ENCODE results near the gene DMPK. TPM values are rescaled to one million over a fixed set of nuclear protein-coding genes. Genes with fewer than 3 reads are reported as not detected.

DMPK gene
- total and polyA plus RNA-seq, 2 of the 4 experiments (the other 2 are of a cell fraction), result 7.9 to 50.7 TPM

DNA sequence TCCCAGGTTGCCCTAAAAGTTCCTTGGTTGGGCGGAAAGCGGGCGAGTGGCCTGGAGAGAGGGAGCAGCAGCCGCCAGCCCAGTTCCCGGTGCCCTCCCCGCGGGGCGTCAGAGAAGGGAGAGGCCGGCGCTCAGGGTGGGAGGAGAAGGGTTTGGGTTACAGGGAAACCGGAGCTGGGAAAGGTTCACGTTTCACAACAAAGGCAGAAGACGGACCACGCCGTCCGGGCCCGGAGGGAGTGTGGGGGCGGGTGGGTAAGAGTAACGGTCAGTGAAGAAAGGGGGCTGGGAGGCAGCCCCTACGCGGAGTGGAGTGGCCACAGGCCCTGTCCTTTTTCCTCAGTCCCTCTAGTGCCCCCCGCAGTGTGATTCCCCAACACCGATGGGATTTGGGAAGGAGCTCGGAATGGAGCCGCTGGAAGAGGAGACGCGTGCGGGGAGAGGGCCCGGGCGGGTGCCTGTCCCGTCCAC is 14.8 kb downstream of the DMPK start (continued):
- TF ChIP-seq POLR2A (IDR thresholded peaks at IDR 0.05; ENCODE audit: low read depth, low read length) (no peak; the same call in 1 of the 2 replicates), CHD1 (IDR thresholded peaks at IDR 0.05; ENCODE audit: low read depth, low read length) (no peak)

DNA sequence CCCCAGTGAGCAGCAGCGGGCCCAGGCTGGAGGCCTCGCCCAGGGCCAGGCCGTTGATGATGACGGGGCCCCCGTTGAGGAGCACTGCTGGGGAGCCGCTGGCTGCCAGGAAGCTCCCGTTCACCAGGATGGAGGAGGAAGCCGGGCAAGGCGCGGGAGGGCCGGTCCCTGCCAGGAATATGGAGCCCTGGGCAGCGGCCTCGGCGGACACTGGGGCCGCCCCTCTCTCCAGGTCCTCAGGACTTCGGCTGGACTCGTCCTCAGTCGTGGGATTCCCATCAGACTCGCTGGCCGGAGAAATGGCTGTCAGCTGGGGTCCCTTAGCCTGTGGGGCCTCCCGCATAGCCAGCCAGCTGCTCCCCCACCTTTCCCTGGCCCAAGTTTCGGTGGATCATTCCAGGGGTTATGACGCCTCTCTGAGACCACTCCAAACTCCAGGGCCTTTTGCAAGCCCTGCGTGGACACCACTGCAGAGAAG is 15.4 kb downstream of the DMPK start:
- Histone ChIP-seq H3K9ac (ENCODE audit: low read depth, low read length) (peak overlapping the region; percentile 62), H3K9me1 (ENCODE audit: insufficient read depth, low read length) (no peaks in the 10 kb centered on the region; the same call in 1 of the 2 replicates), H3K4me1 (ENCODE audit: control insufficient read depth, insufficient read depth, low read length) (peaks cover 22% of the 10 kb centered on the region), H4K20me1 (ENCODE audit: insufficient read depth, low read length) (peaks cover 12% of the 10 kb centered on the region), H2AFZ (replicated peaks; ENCODE audit: low read length, poor library complexity) (peak overlapping the region; percentile 88), H3K27me3 (ENCODE audit: control insufficient read depth, insufficient read depth, low read length) (no peaks in the 10 kb centered on the region), H3K4ac (ENCODE audit: low read depth, low read length) (peak overlapping the region; percentile 85), H2AK9ac (replicated peaks; ENCODE audit: low read depth, low read length, poor library complexity) (peak overlapping the region; percentile 98), H3K36me3 (ENCODE audit: control insufficient read depth, insufficient read depth, low read length) (peaks cover 4% of the 10 kb centered on the region; the same call in 1 of the 2 replicates), H2BK20ac (ENCODE audit: low read depth, low read length) (no peak overlapping the region; the same call in 1 of the 2 replicates), H3K56ac (ENCODE audit: extremely low read depth, insufficient read depth, low read length) (peak overlapping the region; percentile 66), H3K18ac (ENCODE audit: low read depth, low read length) (peak overlapping the region; percentile 62), H2BK120ac (ENCODE audit: low read depth, low read length) (peak overlapping the region; percentile 63; the same call in 1 of the 2 replicates), H3K4me2 (ENCODE audit: low read depth, low read length) (peak overlapping the region; percentile 86), H3K79me1 (ENCODE audit: low read depth in 1 of 2, low read length in 2 of 2) (peaks cover 0 to 20% of the 10 kb centered on the region in 2 experiments; a peak in 1 of 4 replicates), H4K5ac (ENCODE audit: low read depth, low read length) (peak overlapping the region; percentile 46), H2BK5ac (ENCODE audit: low read depth, low read length, poor library complexity, severe bottlenecking) (peak overlapping the region; percentile 83), H3K9me3 (ENCODE audit: control insufficient read depth, insufficient read depth, low read length) (no peaks in the 10 kb centered on the region), H4K91ac (ENCODE audit: insufficient read depth, low read depth, low read length) (peak overlapping the region; percentile 86), H3K27ac (ENCODE audit: insufficient read depth, low read length) (peak overlapping the region; percentile 78), H3K4me3 (ENCODE audit: insufficient read depth, low read depth, low read length) (peak overlapping the region; percentile 62), H2BK15ac (ENCODE audit: low read depth, low read length) (peak overlapping the region; percentile 36; the same call in 1 of the 3 replicates), H3K23ac (ENCODE audit: low read depth, low read length) (peak overlapping the region; percentile 91), H4K8ac (ENCODE audit: low read depth in 2 of 2, low read length in 2 of 2) (peak overlapping the region; percentile 15 to 86; a peak in 3 of 4 replicates), H3K14ac (replicated peaks; ENCODE audit: low read depth, low read length) (peak overlapping the region; percentile 88), H2AK5ac (ENCODE audit: low read depth, low read length) (peak overlapping the region; percentile 81)
- intact Hi-C loops (cut with micrococcal nuclease) (loop anchor here (2.0 kb wide), 1 partner anchor 36 kb away; the partner anchor contains the start of gene FBXO46), in situ Hi-C loops (cut with MboI; ENCODE audit: low sequenced_read_pairs) (no loop called here), dilution Hi-C loops (cut with HindIII; ENCODE audit: low sequenced_read_pairs, unreplicated experiment) (no loop called here)
- TF ChIP-seq RFX5 (IDR thresholded peaks at IDR 0.05; ENCODE audit: low read depth, low read length), result no peak
- no peak for TF ChIP-seq FOS (IDR thresholded peaks at IDR 0.05; ENCODE audit: low read depth, low read length)
- TF ChIP-seq RAD21 (IDR thresholded peaks at IDR 0.05; ENCODE audit: low read length), result no peak
- TF ChIP-seq POLR2A (IDR thresholded peaks at IDR 0.05; ENCODE audit: low read depth, low read length), result no peak
- TF ChIP-seq, protein P1, sequence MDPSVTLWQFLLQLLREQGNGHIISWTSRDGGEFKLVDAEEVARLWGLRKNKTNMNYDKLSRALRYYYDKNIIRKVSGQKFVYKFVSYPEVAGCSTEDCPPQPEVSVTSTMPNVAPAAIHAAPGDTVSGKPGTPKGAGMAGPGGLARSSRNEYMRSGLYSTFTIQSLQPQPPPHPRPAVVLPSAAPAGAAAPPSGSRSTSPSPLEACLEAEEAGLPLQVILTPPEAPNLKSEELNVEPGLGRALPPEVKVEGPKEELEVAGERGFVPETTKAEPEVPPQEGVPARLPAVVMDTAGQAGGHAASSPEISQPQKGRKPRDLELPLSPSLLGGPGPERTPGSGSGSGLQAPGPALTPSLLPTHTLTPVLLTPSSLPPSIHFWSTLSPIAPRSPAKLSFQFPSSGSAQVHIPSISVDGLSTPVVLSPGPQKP (IDR thresholded peaks at IDR 0.05; ENCODE audit: borderline replicate concordance, low read depth, low read length), result no peak
- no peak for TF ChIP-seq CEBPB (IDR thresholded peaks at IDR 0.05; ENCODE audit: low read depth, low read length)
- TF ChIP-seq SMC3 (IDR thresholded peaks at IDR 0.05; ENCODE audit: low read depth, low read length), result no peak
- TF ChIP-seq, protein P2, sequence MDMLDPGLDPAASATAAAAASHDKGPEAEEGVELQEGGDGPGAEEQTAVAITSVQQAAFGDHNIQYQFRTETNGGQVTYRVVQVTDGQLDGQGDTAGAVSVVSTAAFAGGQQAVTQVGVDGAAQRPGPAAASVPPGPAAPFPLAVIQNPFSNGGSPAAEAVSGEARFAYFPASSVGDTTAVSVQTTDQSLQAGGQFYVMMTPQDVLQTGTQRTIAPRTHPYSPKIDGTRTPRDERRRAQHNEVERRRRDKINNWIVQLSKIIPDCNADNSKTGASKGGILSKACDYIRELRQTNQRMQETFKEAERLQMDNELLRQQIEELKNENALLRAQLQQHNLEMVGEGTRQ (IDR thresholded peaks at IDR 0.05; ENCODE audit: low read depth, low read length), result no peak
- TF ChIP-seq NFE2L2 (IDR thresholded peaks at IDR 0.05; ENCODE audit: low read depth, low read length), result no peak
- no peak for TF ChIP-seq RCOR1 (IDR thresholded peaks at IDR 0.05; ENCODE audit: insufficient replicate concordance, low read length)
- ATAC-seq (ENCODE audit: low read depth) (no peak), DNase-seq (peak; percentile 16)
- WGBS, 2 experiments (ENCODE audit: extremely low coverage in 2 of 2, insufficient read length in 1 of 2), result 6% methylated on average over 13 of the region's 24 CpGs; no CpG with 5 or more reads in 1 of the 2 experiments
- ChIA-PET CTCF (interaction anchor here (0.6 to 1.2 kb wide), 3 partner anchors 32 to 221 kb away, joined by 3 to 6 read pairs (median 4); no protein-coding TSS in a partner anchor), POLR2A (ENCODE audit: unreplicated experiment) (interaction anchor here (0.6 kb wide), 1 partner anchor 24 kb away, joined by 4 read pairs; no protein-coding TSS in a partner anchor)
- BruUV-seq (replicated peaks), result no TSS peak
